ENCODE results near the gene KLHDC7B. TPM values are rescaled to one million over a fixed set of nuclear protein-coding genes. Genes with fewer than 3 reads are reported as not detected.
"Not testable (repeated sequence)": the region's sequence is repeated elsewhere in the genome, so short reads cannot be mapped to it uniquely, and the experiment has no call there.

KLHDC7B gene
- total RNA-seq, 5 donors from 2014 or later (not counting 1 experiment from before 2014, with no cell fraction given) = 3.7 to 6.7 (median 5.4) TPM

- POLR2A ChIA-PET = interaction anchor here in 1 of 2 donors (0.7 kb wide), 1 partner anchor 48 kb away, joined by 6 read pairs; no protein-coding TSS in a partner anchor
- H3K36me3 Mint-ChIP-seq; ATAC-seq (replicated peaks in 1 of 4); H3K27me3 Mint-ChIP-seq; H3K36me3 ChIP-seq (ENCODE audit: control insufficient read depth in 2 of 2, extremely low read depth in 1 of 2, insufficient read depth in 1 of 2, low read length in 1 of 2); H3K9me3 ChIP-seq; H3K9me3 Mint-ChIP-seq; H3K4me3 ChIP-seq (ENCODE audit: control insufficient read depth in 1 of 2, extremely low read depth in 1 of 2, low read length in 1 of 2); DNase-seq; CTCF ChIA-PET; H3K27ac ChIP-seq (ENCODE audit: low read length); H3K27me3 ChIP-seq (replicated peaks in 1 of 2; ENCODE audit: control insufficient read depth in 2 of 2, extremely low read depth in 1 of 2, insufficient read depth in 2 of 2, low read length in 1 of 2): not testable (repeated sequence)
- Mint-ChIP-seq H3K4me1 (peaks cover 29 to 43% (median 36%) of the 10 kb centered on the region in 3 donors), H3K4me3 (peak overlapping the region; percentile 13 to 38 (median 34)), H3K27ac (peak overlapping the region; percentile 75 to 92)
- WGBS (ENCODE audit: insufficient coverage) = 90% methylated on average over 8 of the region's 21 CpGs
- H3K4me1 ChIP-seq (ENCODE audit: control insufficient read depth in 1 of 2, extremely low read depth in 1 of 2, insufficient read depth in 2 of 2, low read length in 2 of 2) = peaks cover 12 to 42% of the 10 kb centered on the region in 2 experiments
Observed at GRCh38 chr22:50533856-50534711, 11.6 kb upstream of the KLHDC7B start.

- 100% methylated on average over 1 of the region's 8 CpGs for WGBS (ENCODE audit: insufficient coverage)
- DNase-seq (no peak), ATAC-seq (replicated peaks in 1 of 4) (no peak)
- H3K4me1 Mint-ChIP-seq = peaks cover 39 to 52% (median 46%) of the 10 kb centered on the region in 3 donors
- no peaks in the 10 kb centered on the region for H3K9me3 Mint-ChIP-seq
- H3K27me3 Mint-ChIP-seq = no peaks in the 10 kb centered on the region
- Histone ChIP-seq H3K4me1 (ENCODE audit: control insufficient read depth in 1 of 2, extremely low read depth in 1 of 2, insufficient read depth in 2 of 2, low read length in 2 of 2) (peaks cover 14 to 43% of the 10 kb centered on the region in 2 experiments), H3K4me3 (ENCODE audit: control insufficient read depth in 1 of 2, extremely low read depth in 1 of 2, low read length in 1 of 2) (no peak overlapping the region), H3K36me3 (ENCODE audit: control insufficient read depth in 2 of 2, extremely low read depth in 1 of 2, insufficient read depth in 1 of 2, low read length in 1 of 2) (no peaks in the 10 kb centered on the region), H3K27ac (ENCODE audit: low read length) (no peak overlapping the region), H3K9me3 (no peaks in the 10 kb centered on the region), H3K27me3 (replicated peaks in 1 of 2; ENCODE audit: control insufficient read depth in 2 of 2, extremely low read depth in 1 of 2, insufficient read depth in 2 of 2, low read length in 1 of 2) (peaks cover 0 to 4% of the 10 kb centered on the region in 2 experiments)
- H3K36me3 Mint-ChIP-seq = no peaks in the 10 kb centered on the region
- H3K27ac Mint-ChIP-seq = peak overlapping the region in 1 of 2 donors; percentile 48
- ChIA-PET CTCF (interaction anchor here in 1 of 2 donors (1.6 kb wide), 1 partner anchor 9 kb away, joined by 5 read pairs; the partner anchor contains the start of gene SCO2), POLR2A (interaction anchor here (0.6 to 0.7 kb wide), 3 partner anchors 25 to 90 kb away, joined by 3 to 9 read pairs (median 6); no protein-coding TSS in a partner anchor)
- no peak overlapping the region for H3K4me3 Mint-ChIP-seq
Observed at GRCh38 chr22:50535113-50535512, 10.6 kb upstream of the KLHDC7B start.

GRCh38 chr22:50536226-50536625 is 9.5 kb upstream of the KLHDC7B start:
- no peaks in the 10 kb centered on the region for H3K27me3 Mint-ChIP-seq
- Histone ChIP-seq H3K4me3 (ENCODE audit: control insufficient read depth in 1 of 2, extremely low read depth in 1 of 2, low read length in 1 of 2) (no peak overlapping the region), H3K36me3 (ENCODE audit: control insufficient read depth in 2 of 2, extremely low read depth in 1 of 2, insufficient read depth in 1 of 2, low read length in 1 of 2) (no peaks in the 10 kb centered on the region), H3K4me1 (ENCODE audit: control insufficient read depth in 1 of 2, extremely low read depth in 1 of 2, insufficient read depth in 2 of 2, low read length in 2 of 2) (peaks cover 12 to 36% of the 10 kb centered on the region in 2 experiments), H3K9me3 (no peaks in the 10 kb centered on the region), H3K27me3 (replicated peaks in 1 of 2; ENCODE audit: control insufficient read depth in 2 of 2, extremely low read depth in 1 of 2, insufficient read depth in 2 of 2, low read length in 1 of 2) (no peaks in the 10 kb centered on the region), H3K27ac (ENCODE audit: low read length) (no peak overlapping the region)
- peak overlapping the region in 1 of 2 donors; percentile 99 for H3K27ac Mint-ChIP-seq
- no peaks in the 10 kb centered on the region for H3K36me3 Mint-ChIP-seq
- POLR2A ChIA-PET = no interaction called here
- CTCF ChIA-PET = interaction anchor here (0.6 to 1.6 kb wide), 3 partner anchors 11 to 84 kb away, joined by 3 to 6 read pairs (median 5); partner anchors contain the start of gene SCO2 (in 2 of the 2)
- no peaks in the 10 kb centered on the region for H3K9me3 Mint-ChIP-seq
- H3K4me3 Mint-ChIP-seq = no peak overlapping the region
- 64% methylated on average over 1 of the region's 3 CpGs for WGBS (ENCODE audit: insufficient coverage)
- ATAC-seq (replicated peaks in 1 of 4) = no peak
- H3K4me1 Mint-ChIP-seq = peaks cover 48 to 60% (median 53%) of the 10 kb centered on the region in 3 donors
- no peak for DNase-seq

- Mint-ChIP-seq H3K27me3 (no peaks in the 10 kb centered on the region), H3K4me3 (peak overlapping the region; percentile 9 to 50 (median 25)), H3K27ac (peak overlapping the region; percentile 82 to 99), H3K36me3 (no peaks in the 10 kb centered on the region), H3K9me3 (no peaks in the 10 kb centered on the region), H3K4me1 (peaks cover 47 to 69% (median 64%) of the 10 kb centered on the region in 3 donors)
- H3K4me1 ChIP-seq (ENCODE audit: control insufficient read depth in 1 of 2, extremely low read depth in 1 of 2, insufficient read depth in 2 of 2, low read length in 2 of 2) = peaks cover 6 to 23% of the 10 kb centered on the region in 2 experiments
- H3K9me3 ChIP-seq = no peaks in the 10 kb centered on the region
- H3K27ac ChIP-seq (ENCODE audit: low read length) = peak overlapping the region; percentile 98
- H3K27me3 ChIP-seq (replicated peaks in 1 of 2; ENCODE audit: control insufficient read depth in 2 of 2, extremely low read depth in 1 of 2, insufficient read depth in 2 of 2, low read length in 1 of 2) = no peaks in the 10 kb centered on the region
- no peak for DNase-seq
- no peak for ATAC-seq (replicated peaks in 1 of 4)
- H3K4me3 ChIP-seq (ENCODE audit: control insufficient read depth in 1 of 2, extremely low read depth in 1 of 2, low read length in 1 of 2) = no peak overlapping the region
- CTCF ChIA-PET = interaction anchor here in 1 of 2 donors (4.4 kb wide), 1 partner anchor 12 kb away, joined by 70 read pairs; the partner anchor contains the start of gene SCO2
- POLR2A ChIA-PET = no interaction called here
- H3K36me3 ChIP-seq (ENCODE audit: control insufficient read depth in 2 of 2, extremely low read depth in 1 of 2, insufficient read depth in 1 of 2, low read length in 1 of 2) = no peaks in the 10 kb centered on the region
- 97% methylated on average over 12 of the region's 13 CpGs for WGBS (ENCODE audit: insufficient coverage)
Observed at GRCh38 chr22:50537765-50538164, 7.9 kb upstream of the KLHDC7B start.

GRCh38 chr22:50540381-50540780 is 5.3 kb upstream of the KLHDC7B start:
- Histone ChIP-seq H3K9me3 (no peaks in the 10 kb centered on the region), H3K4me3 (ENCODE audit: control insufficient read depth in 1 of 2, extremely low read depth in 1 of 2, low read length in 1 of 2) (no peak overlapping the region), H3K4me1 (ENCODE audit: control insufficient read depth in 1 of 2, extremely low read depth in 1 of 2, insufficient read depth in 2 of 2, low read length in 2 of 2) (peaks cover 5 to 40% of the 10 kb centered on the region in 2 experiments), H3K27me3 (replicated peaks in 1 of 2; ENCODE audit: control insufficient read depth in 2 of 2, extremely low read depth in 1 of 2, insufficient read depth in 2 of 2, low read length in 1 of 2) (no peaks in the 10 kb centered on the region), H3K36me3 (ENCODE audit: control insufficient read depth in 2 of 2, extremely low read depth in 1 of 2, insufficient read depth in 1 of 2, low read length in 1 of 2) (no peaks in the 10 kb centered on the region), H3K27ac (ENCODE audit: low read length) (peak overlapping the region; percentile 98)
- DNase-seq = no peak
- ChIA-PET CTCF (interaction anchor here (0.7 to 4.4 kb wide), 3 partner anchors 8 to 15 kb away, joined by 5 to 70 read pairs (median 6); partner anchors contain the start of gene SCO2 (in 1 of the 2)), POLR2A (interaction anchor here (0.6 to 2.6 kb wide), 8 partner anchors 8 to 578 kb away, joined by 3 to 21 read pairs (median 8); partner anchors contain the start of genes LMF2 (in 1 of the 2), NCAPH2 (in 1 of the 2) and SCO2 (in 1 of the 2))
- Mint-ChIP-seq H3K36me3 (no peaks in the 10 kb centered on the region), H3K4me3 (peak overlapping the region in 1 of 3 donors; percentile 17), H3K9me3 (no peaks in the 10 kb centered on the region), H3K27ac (peak overlapping the region; percentile 94 to 99), H3K27me3 (no peaks in the 10 kb centered on the region), H3K4me1 (peaks cover 43 to 63% (median 56%) of the 10 kb centered on the region in 3 donors)
- no CpG with 5 or more reads among the region's 10 CpGs for WGBS (ENCODE audit: insufficient coverage)
- ATAC-seq (replicated peaks in 1 of 4) = no peak

- H3K9me3 Mint-ChIP-seq; ATAC-seq (replicated peaks in 1 of 4); H3K27me3 ChIP-seq (replicated peaks in 1 of 2; ENCODE audit: control insufficient read depth in 2 of 2, extremely low read depth in 1 of 2, insufficient read depth in 2 of 2, low read length in 1 of 2); H3K4me3 ChIP-seq (ENCODE audit: control insufficient read depth in 1 of 2, extremely low read depth in 1 of 2, low read length in 1 of 2); H3K4me3 Mint-ChIP-seq; H3K36me3 ChIP-seq (ENCODE audit: control insufficient read depth in 2 of 2, extremely low read depth in 1 of 2, insufficient read depth in 1 of 2, low read length in 1 of 2); H3K27ac ChIP-seq (ENCODE audit: low read length); H3K9me3 ChIP-seq; POLR2A ChIA-PET; H3K36me3 Mint-ChIP-seq; H3K27me3 Mint-ChIP-seq; DNase-seq: not testable (repeated sequence)
- Mint-ChIP-seq H3K27ac (peak overlapping the region; percentile 94 to 99), H3K4me1 (peaks cover 52 to 69% (median 65%) of the 10 kb centered on the region in 3 donors)
- 55% methylated on average over 3 of the region's 5 CpGs for WGBS (ENCODE audit: insufficient coverage)
- CTCF ChIA-PET = interaction anchor here in 1 of 2 donors (4.4 kb wide), 1 partner anchor 16 kb away, joined by 70 read pairs; the partner anchor contains the start of gene SCO2
- peaks cover 5 to 51% of the 10 kb centered on the region in 2 experiments for H3K4me1 ChIP-seq (ENCODE audit: control insufficient read depth in 1 of 2, extremely low read depth in 1 of 2, insufficient read depth in 2 of 2, low read length in 2 of 2)
Observed at GRCh38 chr22:50541667-50542026, 4.1 kb upstream of the KLHDC7B start.

All from T-cell (primary cell).